Ramos (cell line): ENCODE measurements around the gene C20orf202.
"Not testable (repeated sequence)": the region's sequence is repeated elsewhere in the genome, so short reads cannot be mapped to it uniquely, and the experiment has no call there.

Source experiments
- in situ Hi-C: fragments of 300-500 bp; cut with MboI; formaldehyde crosslinking; loops from one replicate; pipeline ENCODE4 v1.14.3; 2022; ENCODE audit warnings: low sequenced_read_pairs; ENCODE audit not compliant: unreplicated experiment

The C20orf202 gene

GRCh38 chr20:1205802-1206201, 2.5 kb downstream of the C20orf202 start:
- in situ Hi-C loops, result no loop called here

- in situ Hi-C loops, result no loop called here
These were observed 3.3 kb downstream of the C20orf202 start for GRCh38 chr20:1206366-1207148.

DNA sequence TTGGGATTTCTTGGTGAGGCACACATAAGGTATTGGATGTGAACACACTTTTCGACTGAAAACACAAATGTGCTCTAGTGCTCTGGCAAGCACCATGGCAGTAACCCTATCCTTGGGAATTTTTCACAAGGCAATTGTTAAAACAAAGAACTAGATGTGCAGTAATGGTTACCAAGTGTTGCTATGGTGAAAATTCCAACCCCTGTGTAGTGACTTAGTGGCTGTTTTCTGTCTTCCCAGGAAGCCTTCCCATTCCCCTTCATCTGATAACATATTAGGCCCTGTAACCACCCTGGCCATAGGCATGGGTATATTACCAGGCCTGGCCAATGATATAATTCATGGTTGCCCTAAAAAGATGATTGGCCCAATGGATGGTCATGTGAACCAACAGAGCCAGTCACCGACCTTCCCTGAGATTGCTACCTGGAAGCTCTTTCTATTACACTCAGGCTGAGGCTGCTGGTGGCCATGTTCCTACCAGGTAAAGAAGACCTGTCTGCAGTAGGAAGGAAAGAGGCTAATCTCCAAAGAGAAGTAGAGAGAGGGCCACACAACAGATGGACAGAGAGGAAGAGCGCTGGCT, 4.1 kb downstream of the C20orf202 start:
- in situ Hi-C loops, result no loop called here

DNA sequence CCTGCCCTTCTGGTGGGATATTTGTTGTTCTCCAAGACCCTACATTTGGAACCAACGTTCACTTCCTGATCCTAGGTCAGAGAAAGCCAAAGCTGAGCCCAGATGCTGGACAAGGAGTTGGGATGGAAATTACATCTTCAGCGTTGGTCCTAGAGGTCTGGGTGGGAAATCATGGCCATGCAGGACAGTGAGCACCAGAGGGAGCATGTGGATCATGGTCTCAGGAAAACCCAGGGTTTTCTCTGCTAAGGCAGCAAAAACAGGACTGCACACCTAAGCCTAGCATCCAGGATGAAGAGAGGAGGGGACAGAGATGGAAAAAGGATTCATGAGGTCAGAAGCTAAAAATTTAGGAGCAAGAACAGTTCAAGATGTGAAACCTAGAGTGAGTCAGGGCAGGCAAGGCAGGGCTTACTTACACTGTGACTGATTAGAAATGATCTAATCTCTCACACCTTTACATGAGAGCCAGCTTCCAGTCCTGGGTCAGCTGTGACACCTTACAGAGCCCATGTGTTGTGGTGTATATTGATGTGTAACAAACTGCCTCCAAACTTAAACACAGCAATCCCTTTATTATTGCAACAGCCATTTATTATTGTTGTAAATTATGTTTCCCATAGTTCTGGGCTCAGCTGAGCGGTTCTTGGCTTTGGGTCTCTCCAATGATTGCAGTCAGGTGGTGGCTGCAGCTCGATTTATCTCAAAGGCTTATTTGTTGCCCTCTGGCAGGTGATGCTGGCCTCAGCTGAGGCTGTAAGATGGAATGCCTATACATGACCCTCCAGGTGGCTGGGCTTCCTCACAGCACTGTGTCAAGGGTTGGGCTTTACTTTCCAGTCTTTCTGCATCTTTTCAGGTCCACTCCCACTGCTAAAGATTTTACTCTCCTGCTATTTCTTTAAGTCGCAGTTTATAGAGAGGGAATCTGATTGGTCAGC, 6.5 kb downstream of the C20orf202 start:
- in situ Hi-C loops, result no loop called here

GRCh38 chr20:1210501-1210900, 7.2 kb downstream of the C20orf202 start:
- in situ Hi-C loops, result no loop called here

- in situ Hi-C loops, result no loop called here
These were observed 8.8 kb downstream of the C20orf202 start for GRCh38 chr20:1212023-1212422.

DNA sequence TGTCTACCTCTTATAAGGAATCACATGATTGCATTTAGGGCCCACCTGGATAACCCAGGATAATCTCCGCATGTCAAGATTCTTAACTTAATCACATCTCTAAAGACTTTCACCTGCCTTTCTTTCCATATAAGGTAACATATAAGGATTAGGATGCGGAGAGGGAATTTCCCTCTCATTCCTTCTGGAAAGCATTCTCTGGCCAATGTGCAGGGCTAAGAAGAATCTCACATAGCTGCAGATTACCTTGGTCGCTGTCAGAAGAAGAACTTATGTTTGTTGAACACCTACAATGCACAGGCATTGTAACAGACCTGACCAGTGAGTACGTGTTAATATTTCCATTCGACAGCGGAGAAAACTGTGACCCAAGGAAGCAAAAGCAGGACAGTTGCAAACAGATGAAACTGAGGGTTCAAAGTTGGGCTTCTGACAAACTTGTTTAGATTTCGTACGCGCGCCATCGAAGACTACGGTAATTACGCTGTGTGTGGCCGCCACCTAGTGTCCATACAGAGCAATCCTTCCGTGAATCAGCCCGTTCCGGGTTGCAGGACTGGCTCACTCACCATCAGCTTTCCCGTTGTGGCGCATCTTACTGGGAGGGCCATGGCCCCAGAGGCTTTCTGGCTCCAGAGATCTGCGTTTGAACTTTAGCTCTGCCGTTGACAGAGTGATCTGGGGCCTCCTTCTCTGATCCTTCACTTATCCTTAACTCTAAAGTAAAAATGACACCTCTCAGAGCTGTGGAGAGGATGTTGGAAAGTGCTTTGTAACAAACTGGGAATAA, 9.5 kb downstream of the C20orf202 start:
- in situ Hi-C loops, result no loop called here

DNA sequence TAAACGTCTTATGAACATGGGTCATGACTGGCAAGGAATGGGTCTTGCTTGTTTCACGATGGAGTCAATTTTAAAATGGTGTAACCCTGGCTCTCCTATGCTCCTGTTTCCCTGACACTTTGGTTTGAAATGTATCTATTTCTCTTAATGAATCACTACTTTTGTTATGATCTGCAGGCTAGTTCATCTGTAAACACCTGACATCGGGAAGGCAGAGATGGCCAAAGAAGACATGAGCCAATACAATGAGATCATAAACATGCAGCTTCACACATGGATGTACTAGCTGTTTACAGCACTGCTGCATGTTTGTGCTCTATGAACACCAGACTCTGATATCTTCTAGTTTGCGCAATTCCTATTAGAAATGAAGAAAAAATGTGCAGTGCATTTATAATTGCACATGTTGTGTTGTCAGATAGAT, 11.6 kb downstream of the C20orf202 start:
- in situ Hi-C loops, result no loop called here

DNA sequence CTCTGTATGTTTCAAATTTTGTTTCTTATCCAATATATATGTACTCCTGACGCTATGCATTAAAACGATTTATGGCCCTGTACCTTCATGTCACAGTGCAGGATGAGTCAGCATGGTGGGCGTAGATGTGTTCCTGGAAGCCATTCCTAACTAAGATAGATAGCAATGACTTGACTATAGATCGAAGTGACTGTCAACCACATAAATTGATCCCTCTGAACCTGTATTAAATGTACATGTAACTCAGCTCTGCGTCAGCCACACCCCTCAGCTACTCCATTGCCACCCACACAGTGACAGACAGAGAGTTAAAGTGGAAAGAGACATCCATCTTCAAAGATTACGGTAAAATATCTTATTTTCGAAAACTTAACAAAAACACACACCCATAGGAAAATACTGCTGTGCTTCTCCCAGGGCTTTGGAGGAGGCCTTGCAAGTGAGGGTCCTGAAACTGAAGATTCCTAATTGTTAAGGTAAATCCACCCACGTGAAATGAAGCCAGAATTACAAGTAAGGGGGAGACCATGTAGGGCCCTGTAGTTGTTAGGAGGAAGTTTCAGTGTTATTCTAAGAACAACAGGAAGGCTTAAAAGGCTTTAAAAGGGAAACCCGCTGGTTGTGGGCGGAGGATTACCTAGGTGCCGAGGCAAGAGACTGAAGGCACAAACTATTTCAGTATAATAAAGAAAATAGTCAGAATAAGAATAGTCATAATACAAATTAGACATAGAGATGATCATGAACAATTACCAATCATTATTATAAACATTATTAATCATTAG, 12.3 kb downstream of the C20orf202 start:
- in situ Hi-C loops, result no loop called here

DNA sequence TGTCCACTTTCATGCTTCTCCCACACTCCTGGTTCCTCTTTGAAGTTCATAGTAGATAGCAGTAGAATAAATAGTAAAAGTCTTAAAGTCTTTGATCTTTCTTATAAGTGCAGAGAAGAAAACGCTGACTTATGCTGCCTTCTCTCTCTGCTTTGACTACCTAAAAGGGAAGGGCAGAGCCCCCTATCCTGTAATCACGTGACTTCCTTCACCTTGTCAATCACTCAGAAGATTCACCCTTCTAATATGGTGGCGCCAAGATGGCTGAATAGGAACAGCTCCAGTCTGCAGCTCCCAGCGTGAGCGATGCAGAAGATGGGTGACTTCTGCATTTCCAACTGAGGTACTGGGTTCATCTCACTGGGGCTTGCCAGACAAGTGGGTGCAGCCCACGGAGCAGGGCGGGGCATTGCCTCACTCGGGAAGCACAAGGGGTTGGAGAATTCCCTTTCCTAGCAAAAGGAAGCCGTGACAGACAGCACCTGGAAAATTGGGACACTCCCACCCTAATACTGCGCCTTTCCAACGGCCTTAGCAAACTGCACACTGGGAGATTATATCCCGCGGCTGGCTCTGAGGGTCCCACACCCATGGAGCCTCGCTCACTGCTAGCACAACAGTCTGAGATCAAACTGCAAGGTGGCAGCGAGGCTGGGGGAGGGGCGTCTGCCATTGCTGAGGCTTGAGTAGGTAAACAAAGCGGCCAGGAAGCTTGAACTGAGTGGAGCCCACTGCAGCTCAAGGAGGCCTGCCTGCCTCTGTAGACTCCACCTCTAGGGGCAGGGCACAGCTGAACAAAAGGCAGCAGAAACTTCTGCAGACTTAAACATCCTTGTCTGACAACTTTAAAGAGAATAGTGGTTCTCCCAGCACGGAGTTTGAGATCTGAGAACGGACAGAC, 13.5 kb downstream of the C20orf202 start:
- in situ Hi-C loops, result not testable (repeated sequence)

GRCh38 chr20:1222750-1223149, 19.5 kb downstream of the C20orf202 start:
- in situ Hi-C loops, result not testable (repeated sequence)

DNA sequence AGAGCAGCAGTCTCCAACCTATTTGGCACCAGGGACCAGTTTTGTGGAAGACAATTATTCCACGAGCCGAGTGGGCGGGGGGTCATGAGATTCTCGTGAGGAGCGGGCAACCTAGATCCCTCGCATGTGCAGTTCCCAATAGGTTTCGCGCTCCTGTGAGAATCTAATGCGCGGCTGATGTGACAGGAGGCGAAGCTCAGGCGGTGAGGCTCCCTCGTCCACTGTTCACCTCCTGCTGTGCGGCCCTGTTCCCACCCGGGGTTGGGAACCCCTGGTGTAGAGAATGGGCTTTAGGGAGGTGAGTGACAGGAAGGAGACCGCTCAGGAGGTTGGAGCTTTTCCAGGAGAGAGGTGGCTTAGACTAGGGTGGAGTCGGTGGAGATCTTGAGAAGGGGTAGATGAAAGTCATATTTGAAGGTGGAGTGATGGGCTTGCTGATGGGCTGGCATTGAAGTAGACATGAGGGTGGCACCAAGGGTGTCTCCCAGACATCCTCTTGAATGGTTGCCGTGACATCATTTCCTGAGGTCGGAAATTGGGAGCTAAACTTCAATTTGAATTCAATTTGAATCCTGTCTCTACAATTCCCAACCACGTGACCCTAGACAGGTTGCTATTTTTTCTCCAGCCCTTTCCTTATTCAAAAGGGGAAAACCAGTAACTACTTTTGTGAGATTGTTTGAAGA, 21.1 kb downstream of the C20orf202 start:
- in situ Hi-C loops, result no loop called here

- in situ Hi-C loops, result no loop called here
These were observed 22.1 kb downstream of the C20orf202 start for GRCh38 chr20:1225263-1225782.

- in situ Hi-C loops, result no loop called here
These were observed 22.8 kb downstream of the C20orf202 start, which contains the start of gene RAD21L1 for GRCh38 chr20:1225783-1226654. RAD21L1 (plus strand) TSS chr20:1226044; CDS start chr20:1228454, 2,410 bp downstream.

DNA sequence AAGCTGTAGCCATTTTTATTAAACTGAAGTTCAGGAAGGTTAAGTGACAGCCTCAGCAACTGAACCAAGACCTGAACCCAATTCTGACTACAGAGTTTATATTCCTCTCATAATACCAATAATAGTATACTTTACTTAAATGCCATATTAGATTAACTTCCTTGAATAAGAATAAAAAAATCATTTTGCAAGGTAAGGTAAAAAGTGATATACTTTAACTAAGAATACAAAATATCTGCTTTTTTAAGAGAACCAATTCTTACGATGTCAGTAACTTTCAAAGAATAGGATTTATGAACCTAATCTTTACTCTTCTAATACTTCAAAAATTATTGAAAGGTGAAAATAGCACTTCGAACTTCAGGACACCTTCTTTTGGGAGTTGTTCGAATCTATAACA, 26.3 kb downstream of the C20orf202 start:
- in situ Hi-C loops, result no loop called here

DNA sequence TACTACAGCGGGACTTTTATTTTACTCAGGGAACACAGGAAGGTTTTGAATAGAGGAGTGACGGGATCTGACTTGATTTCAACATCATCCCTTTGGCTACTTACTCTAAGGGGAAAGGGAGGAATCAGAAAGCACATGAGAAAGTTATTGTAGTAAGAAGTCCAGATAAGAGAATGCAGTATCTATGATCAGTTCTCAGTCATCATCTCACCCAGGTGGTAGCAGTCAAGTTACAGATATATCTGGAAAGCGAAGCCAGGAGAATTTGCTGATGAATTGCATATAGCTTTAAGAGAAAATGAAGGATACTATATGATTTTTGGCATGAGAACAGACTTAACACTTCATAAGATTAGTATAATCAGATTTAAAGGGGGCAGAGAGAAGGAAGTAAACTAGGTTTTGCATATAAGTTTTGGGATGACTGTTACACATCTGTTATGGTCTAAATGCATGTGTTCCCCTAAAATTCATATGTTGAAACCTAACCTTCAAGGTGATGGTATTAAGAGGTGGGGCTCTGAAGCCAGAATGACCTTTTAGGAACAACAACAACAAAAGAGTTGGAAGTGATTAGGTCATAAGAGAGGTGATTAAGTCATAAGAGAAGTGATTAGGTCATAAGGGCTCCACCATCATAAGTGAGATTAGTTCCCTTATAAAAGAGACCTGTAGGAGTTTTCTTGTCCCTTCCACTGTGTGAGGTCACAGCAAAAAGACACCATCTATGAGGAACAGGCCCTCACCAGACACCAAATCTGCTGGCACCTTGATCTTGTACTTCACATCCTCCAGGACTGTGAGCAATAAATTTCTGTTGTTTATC, 29.2 kb downstream of the C20orf202 start:
- in situ Hi-C loops, result no loop called here
